CD4-positive, alpha-beta T cell treated with Interleukin-15 for 1 hour (primary cell): Measurements from ENCODE around the gene SLC37A4.
"Not testable (repeated sequence)": the region's sequence is repeated elsewhere in the genome, so short reads cannot be mapped to it uniquely, and the experiment has no call there.

Experiments
- DNase-seq: peaks from one replicate; pipeline ENCODE4 v3.0.0-alpha.2; 2020

SLC37A4 gene

GRCh38 chr11:119016216-119017009 is 14.3 kb downstream of the SLC37A4 start:
- DNase-seq: no peak

- DNase-seq: no peak
These were observed 15.5 kb downstream of the SLC37A4 start for GRCh38 chr11:119015054-119015611.

DNA sequence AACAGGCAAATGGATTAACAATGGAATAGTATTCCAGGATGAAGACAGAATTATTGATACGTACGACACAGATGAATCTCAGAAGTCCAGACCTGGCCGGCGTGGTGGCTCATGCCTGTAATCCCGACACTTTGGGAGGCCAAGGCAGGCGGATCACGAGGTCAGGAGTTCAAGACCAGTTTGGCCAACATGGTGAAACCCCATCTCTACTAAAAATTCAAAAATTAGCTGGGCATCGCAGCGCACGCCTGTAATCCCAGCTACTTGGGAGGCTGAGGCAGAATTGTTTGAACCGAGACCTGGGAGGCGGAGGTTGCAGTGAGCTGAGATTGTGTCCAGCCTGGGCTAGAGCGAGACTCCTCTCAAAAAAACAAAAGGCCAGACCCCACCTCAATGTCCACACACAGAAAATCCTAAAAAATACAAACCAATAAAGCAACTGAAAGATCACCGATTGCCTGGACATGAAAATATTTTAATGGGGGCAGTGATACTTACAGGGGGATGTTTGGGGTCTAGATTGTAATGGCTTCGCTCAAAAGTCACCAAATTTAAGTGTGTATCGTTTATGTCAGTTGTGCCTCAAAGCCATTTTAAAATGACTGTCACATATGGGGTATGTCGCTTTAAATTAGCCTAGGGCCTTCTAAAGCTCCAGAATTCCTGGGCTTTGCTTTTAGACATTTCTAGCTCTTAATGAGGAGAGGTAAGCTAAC is 16.3 kb downstream of the SLC37A4 start:
- no peak for DNase-seq

- DNase-seq: no peak
These were observed 18.0 kb downstream of the SLC37A4 start for GRCh38 chr11:119012629-119013170.

DNA sequence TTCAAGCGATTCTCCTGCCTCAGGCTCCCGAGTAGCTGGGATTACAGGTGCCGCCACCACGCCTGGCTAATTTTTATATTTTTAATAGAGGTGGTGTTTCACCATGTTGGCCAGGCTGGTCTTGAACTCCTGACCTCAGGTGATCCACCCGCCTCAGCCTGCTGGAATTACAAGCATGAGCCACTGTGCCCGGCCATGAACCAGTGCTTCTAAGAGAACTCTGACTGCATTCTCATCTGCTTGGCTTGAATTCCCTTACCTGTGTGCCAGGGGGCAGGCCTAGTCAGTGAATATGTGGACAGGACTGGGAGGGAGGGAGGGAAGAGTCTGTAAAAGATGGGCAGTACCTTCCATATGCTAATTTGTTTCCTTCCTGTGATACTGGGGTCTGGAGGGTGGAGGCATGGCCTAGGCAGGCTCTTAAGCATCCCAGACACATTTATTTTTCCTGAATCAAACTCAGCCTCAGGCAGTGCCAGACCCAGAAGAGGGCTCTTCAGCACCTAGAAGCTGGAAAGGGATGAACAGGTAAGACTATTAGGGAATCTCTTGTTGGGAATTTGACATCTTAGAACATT is 19.1 kb downstream of the SLC37A4 start:
- DNase-seq: no peak

GRCh38 chr11:119006656-119007055 is 24.0 kb downstream of the SLC37A4 start:
- no peak for DNase-seq

- DNase-seq: no peak
These were observed 29.8 kb downstream of the SLC37A4 start for GRCh38 chr11:119000906-119001305.

DNA sequence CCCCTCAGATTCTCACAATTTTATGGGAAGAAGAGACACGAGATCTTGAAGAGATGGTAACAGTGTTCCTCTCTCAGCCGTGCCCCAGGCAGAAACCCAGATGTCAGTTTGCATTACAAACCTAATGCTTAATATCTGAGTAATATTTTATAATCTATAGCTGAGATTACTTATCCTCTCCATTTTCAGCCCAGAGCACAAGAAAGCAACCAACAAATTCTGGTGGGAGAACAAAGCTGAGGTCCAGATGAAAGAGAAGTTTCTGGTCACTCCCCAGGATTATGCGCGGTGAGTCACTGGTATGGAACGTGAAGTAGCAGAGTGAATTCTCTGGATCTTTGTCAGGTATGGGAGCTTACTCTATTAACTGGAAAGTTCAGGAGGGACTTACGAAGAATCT is 31.9 kb downstream of the SLC37A4 start:
- no peak for DNase-seq

- no peak for DNase-seq
These were observed 32.3 kb downstream of the SLC37A4 start for GRCh38 chr11:118998388-118998717.

- peak; percentile 95 for DNase-seq
These were observed 32.9 kb downstream of the SLC37A4 start, which contains the start of gene CENATAC for GRCh38 chr11:118997627-118998387. CENATAC (plus strand) TSS chr11:118998138; CDS start chr11:118998198, 60 bp downstream.

GRCh38 chr11:118996926-118997626 is 33.6 kb downstream of the SLC37A4 start:
- DNase-seq: peak; percentile 30

DNA sequence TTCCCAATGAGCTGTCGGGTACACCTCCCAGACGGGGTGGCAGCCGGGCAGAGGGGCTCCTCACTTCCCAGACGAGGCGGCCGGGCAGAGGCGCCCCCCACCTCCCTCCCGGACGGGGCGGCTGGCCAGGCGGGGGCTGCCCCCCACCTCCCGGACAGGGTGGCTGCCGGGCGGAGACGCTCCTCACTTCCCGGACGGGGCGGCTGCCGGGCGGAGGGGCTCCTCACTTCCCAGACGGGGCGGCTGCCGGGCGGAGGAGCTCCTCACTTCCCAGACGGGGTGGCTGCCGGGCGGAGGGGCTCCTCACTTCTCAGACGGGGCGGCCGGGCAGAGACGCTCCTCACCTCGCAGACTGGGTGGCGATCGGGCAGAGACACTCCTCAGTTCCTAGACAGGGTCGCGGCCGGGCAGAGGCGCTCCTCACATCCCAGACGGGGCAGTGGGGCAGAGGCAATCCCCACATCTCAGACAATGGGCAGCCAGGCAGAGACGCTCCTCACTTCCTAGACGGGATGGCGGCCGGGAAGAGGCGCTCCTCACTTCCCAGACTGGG is 39.1 kb downstream of the SLC37A4 start:
- DNase-seq: not testable (repeated sequence)

GRCh38 chr11:118988280-118988679 is 42.4 kb downstream of the SLC37A4 start:
- no peak for DNase-seq

DNA sequence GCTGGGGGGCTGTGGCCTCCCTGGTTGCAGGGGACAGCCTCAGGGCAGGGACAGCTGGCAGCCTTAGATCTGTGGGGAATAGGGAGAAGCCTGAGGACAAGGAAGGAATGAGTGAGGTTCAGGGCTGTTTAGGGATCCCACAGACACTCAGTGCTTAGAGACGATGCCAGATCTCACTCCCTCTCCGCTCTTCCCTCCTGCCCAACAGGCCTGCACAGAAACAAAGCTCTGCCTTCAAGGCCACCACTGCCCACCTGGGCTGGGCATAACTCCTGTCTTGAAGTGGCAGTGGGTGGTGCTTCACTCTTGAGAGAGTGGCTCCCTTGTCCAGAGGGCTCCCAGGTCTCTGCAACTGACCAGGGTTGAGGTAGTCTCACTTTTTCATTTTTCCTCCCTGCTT is 45.9 kb downstream of the SLC37A4 start:
- no peak for DNase-seq

- not testable (repeated sequence) for DNase-seq
These were observed 46.3 kb downstream of the SLC37A4 start for GRCh38 chr11:118984337-118984736.

- DNase-seq: no peak
These were observed 50.3 kb downstream of the SLC37A4 start for GRCh38 chr11:118980191-118980881.

GRCh38 chr11:118979434-118979833 is 51.2 kb downstream of the SLC37A4 start:
- no peak for DNase-seq

GRCh38 chr11:118975771-118976709 is 54.6 kb downstream of the SLC37A4 start:
- DNase-seq: no peak
